Measurements from ENCODE around the gene LDHD. TPM values are rescaled to one million over a fixed set of nuclear protein-coding genes. Genes with fewer than 3 reads are reported as not detected.

Gene LDHD
- total and polyA plus RNA-seq, 9 of the 15 experiments (the other 6 are each of a cell fraction or from before 2014, with no cell fraction given) = 0.19 to 0.86 (median 0.54) TPM; not detected in 3

DNA sequence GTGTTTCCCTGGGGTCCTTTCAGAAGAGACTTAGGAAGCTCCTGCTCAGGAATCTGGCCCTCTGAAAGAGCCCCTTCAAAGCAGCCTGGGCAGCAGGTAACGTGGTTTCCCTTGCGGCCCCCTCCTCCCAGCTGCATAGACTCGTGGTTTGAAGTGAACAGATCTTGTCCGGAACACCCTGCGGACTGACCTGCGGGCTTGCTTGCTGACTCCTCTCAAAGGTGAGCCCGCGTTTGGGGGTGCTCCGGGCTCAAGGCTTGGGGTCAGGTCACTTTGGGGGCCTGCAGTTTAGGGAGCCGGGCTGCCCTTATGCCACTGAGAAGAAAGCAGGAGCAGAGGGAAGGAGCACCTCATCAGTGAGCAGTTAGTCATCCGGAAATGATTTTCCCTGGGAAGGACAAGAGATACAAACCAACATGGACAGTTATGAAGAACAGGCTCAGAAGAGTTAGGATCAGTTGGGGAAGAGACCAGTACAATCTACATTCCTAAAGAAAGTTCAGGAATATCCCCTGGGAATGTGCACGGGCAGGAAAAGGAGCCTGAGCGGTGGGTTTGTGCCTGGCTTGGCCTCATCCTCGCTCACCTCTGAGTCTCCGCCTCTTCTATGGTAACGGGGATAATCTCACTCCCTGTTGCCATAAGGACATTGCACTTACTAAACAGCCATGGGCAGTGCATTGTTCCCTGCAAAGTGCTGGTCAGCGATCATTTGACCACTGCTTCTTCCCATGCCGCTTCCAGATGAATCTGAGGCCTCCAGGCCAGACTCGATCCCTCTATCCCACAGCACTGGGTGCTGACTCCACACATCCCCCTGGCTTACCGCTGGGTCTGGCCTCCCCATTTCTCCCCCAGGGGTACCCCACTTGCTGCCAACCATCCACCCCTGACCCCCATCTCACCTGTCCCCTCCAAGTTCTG lies 10.0 kb downstream of the LDHD start:
- Histone ChIP-seq H3K9me1 (ENCODE audit: control insufficient read depth, insufficient read depth, low read length) (peaks cover 2% of the 10 kb centered on the region), H3K4me2 (ENCODE audit: insufficient read depth, low read length) (no peak overlapping the region), H3K4me1 (replicated peaks in 1 of 2; ENCODE audit: control insufficient read depth in 2 of 2, insufficient read depth in 2 of 2, low read length in 2 of 2) (peaks cover 11 to 34% of the 10 kb centered on the region in 2 experiments; a peak in 4 of 5 replicates), H3K79me2 (ENCODE audit: control insufficient read depth, insufficient read depth, low read length) (no peaks in the 10 kb centered on the region), H4K20me1 (replicated peaks; ENCODE audit: control insufficient read depth, insufficient read depth, low read length) (no peaks in the 10 kb centered on the region), H3K27me3 (ENCODE audit: control insufficient read depth in 2 of 2, insufficient read depth in 2 of 2, low read length in 2 of 2) (no peaks in the 10 kb centered on the region), H2AFZ (ENCODE audit: low read depth, low read length) (no peak overlapping the region), H3K4me3 (no peak overlapping the region), H3K27ac (ENCODE audit: extremely low read depth, low read depth, low read length) (no peak overlapping the region), H3K9ac (ENCODE audit: insufficient read depth in 1 of 2, low read depth in 2 of 2, low read length in 2 of 2) (peak overlapping the region in 1 of 2 experiments; percentile 55; a peak in 1 of 4 replicates), H3K36me3 (ENCODE audit: control insufficient read depth, insufficient read depth, low read length) (peaks cover 25% of the 10 kb centered on the region; the same call in 2 of the 3 replicates), H3K9me3 (replicated peaks; ENCODE audit: control insufficient read depth, insufficient read depth, low read depth, low read length) (no peaks in the 10 kb centered on the region)
- ATAC-seq = no peak
- intact Hi-C loops (cut with micrococcal nuclease) (no loop called here), in situ Hi-C loops (cut with MboI) (loop anchor here (5.0 kb wide), 1 partner anchor 114 kb away; no protein-coding TSS in a partner anchor)
- no peak for TF ChIP-seq RB1 (IDR thresholded peaks at IDR 0.05; ENCODE audit: low read depth)
- no peak for TF ChIP-seq BDP1 (IDR thresholded peaks at IDR 0.05; ENCODE audit: insufficient read depth, insufficient read length)
- no peak for TF ChIP-seq MTA1 (IDR thresholded peaks at IDR 0.05; ENCODE audit: borderline replicate concordance)
- ChIA-PET CTCF (ENCODE audit: low intra/inter-chr PET ratio) (no interaction called here), POLR2A (interaction anchor here (0.6 to 2.2 kb wide), 3 partner anchors 18 to 247 kb away, joined by 3 to 6 read pairs (median 4); no protein-coding TSS in a partner anchor)
- 86% methylated on average over 20 of the region's 20 CpGs for WGBS (ENCODE audit: insufficient coverage, low coverage, missing lambda C conversion rate)
- no peak for FAIRE-seq
- no TSS peak for BruUV-seq (replicated peaks)
- DNase-seq (ENCODE audit: extremely low read depth in 1 of 4, low spot score in 3 of 4) = no peak
